IMR-90 (cell line): Measurements from ENCODE around the gene ANK3. TPM values are rescaled to one million over a fixed set of nuclear protein-coding genes. Genes with fewer than 3 reads are reported as not detected.

Source experiments
- ATAC-seq: fragments of 200-7000 bp; cut with Tn5 transposase; 2 replicates; pipeline ENCODE4 v1.9.1; 2020; ENCODE audit warnings: low read depth, mild to moderate bottlenecking, moderate library complexity
- BruUV-seq: library from RNA; stranded (reverse); fragments of 400-500 nt; replicated peaks from 2 replicates; lab custom pipeline; 2021; lab: Mats Ljungman, UMichigan
- CTCF ChIA-PET: fragments of 300-600 bp; formaldehyde crosslinking; extraction: SDS; loops from one replicate; lab custom pipeline; 2021; ENCODE audit warnings: antibody characterized with exemption; lab: Yijun Ruan, JAX
- POLR2A ChIA-PET: fragments of 300-600 bp; sonication (Branson Sonifier 250); formaldehyde crosslinking; loops from one replicate; lab custom pipeline; 2022; ENCODE audit warnings: antibody characterized with exemption; ENCODE audit not compliant: unreplicated experiment; lab: Charles Lee
- DNase-seq: peaks from one replicate; pipeline ENCODE4 v3.0.0; 2013
- H2AFZ ChIP-seq: replicated peaks from 2 replicates; pipeline ENCODE3; 2013; ENCODE audit warnings: low read length, mild to moderate bottlenecking; ENCODE audit not compliant: poor library complexity
- H2AK5ac ChIP-seq: 2 replicates; pipeline ENCODE4 v1.6.1; 2013; ENCODE audit warnings: low read depth, low read length, inconsistent platforms
- H2AK9ac ChIP-seq: replicated peaks from 2 replicates; pipeline ENCODE3; 2013; ENCODE audit warnings: mild to moderate bottlenecking, low read depth, low read length, moderate library complexity; ENCODE audit not compliant: poor library complexity
- H2BK120ac ChIP-seq: 2 replicates; pipeline ENCODE4 v1.6.1; 2013; ENCODE audit warnings: low read depth, low read length, inconsistent platforms
- H2BK15ac ChIP-seq: 3 replicates; pipeline ENCODE4 v1.6.1; 2013; ENCODE audit warnings: low read depth, low read length, inconsistent platforms
- H2BK20ac ChIP-seq: 2 replicates; pipeline ENCODE4 v1.6.1; 2013; ENCODE audit warnings: low read depth, mild to moderate bottlenecking, inconsistent platforms, low read length, moderate library complexity
- H2BK5ac ChIP-seq: 2 replicates; pipeline ENCODE4 v1.6.1; 2013; ENCODE audit warnings: mild to moderate bottlenecking, low read depth, low read length, inconsistent platforms; ENCODE audit not compliant: poor library complexity, severe bottlenecking
- H3K14ac ChIP-seq: replicated peaks from 2 replicates; pipeline ENCODE4 v1.6.1; 2013; ENCODE audit warnings: low read depth, low read length, inconsistent platforms
- H3K18ac ChIP-seq: 2 replicates; pipeline ENCODE4 v1.6.1; 2013; ENCODE audit warnings: low read depth, low read length, control low read depth
- H3K23ac ChIP-seq: 2 replicates; pipeline ENCODE4 v1.6.1; 2013; ENCODE audit warnings: low read depth, low read length, inconsistent platforms
- H3K27ac ChIP-seq: 2 replicates; pipeline ENCODE4 v1.5.1; 2013; ENCODE audit warnings: mild to moderate bottlenecking, control low read depth, low read length; ENCODE audit not compliant: insufficient read depth
- H3K27me3 ChIP-seq: 2 replicates; pipeline ENCODE4 v1.6.1; 2013; ENCODE audit warnings: low read length; ENCODE audit not compliant: control insufficient read depth, insufficient read depth
- H3K36me3 ChIP-seq: 2 replicates; pipeline ENCODE4 v1.6.1; 2013; ENCODE audit warnings: low read length, mixed read lengths; ENCODE audit not compliant: control insufficient read depth, insufficient read depth
- H3K4ac ChIP-seq: 2 replicates; pipeline ENCODE4 v1.6.1; 2013; ENCODE audit warnings: low read depth, low read length, inconsistent platforms
- H3K4me1 ChIP-seq: 2 replicates; pipeline ENCODE4 v1.6.1; 2013; ENCODE audit warnings: low read length, mixed read lengths; ENCODE audit not compliant: control insufficient read depth, insufficient read depth
- H3K4me2 ChIP-seq: 2 replicates; pipeline ENCODE4 v1.6.1; 2013; ENCODE audit warnings: low read depth, mild to moderate bottlenecking, control low read depth, low read length, moderate library complexity
- H3K4me3 ChIP-seq: 2 replicates; pipeline ENCODE4 v1.5.1; 2013; ENCODE audit warnings: low read depth, mild to moderate bottlenecking, control low read depth, low read length, moderate library complexity; ENCODE audit not compliant: insufficient read depth
- H3K56ac ChIP-seq: 2 replicates; pipeline ENCODE4 v1.6.1; 2013; ENCODE audit warnings: low read length, inconsistent platforms; ENCODE audit not compliant: insufficient read depth; ENCODE audit errors: extremely low read depth
- H3K79me1 ChIP-seq, 2 experiments: 2 replicates each; pipeline ENCODE4 v1.6.1; 2013; ENCODE audit warnings: low read length in 2 of 2, inconsistent platforms in 1 of 2, low read depth in 1 of 2
- H3K9ac ChIP-seq: 2 replicates; pipeline ENCODE4 v1.6.1; 2013; ENCODE audit warnings: low read depth, low read length, control low read depth
- H3K9me1 ChIP-seq: 2 replicates; pipeline ENCODE4 v1.6.1; 2013; ENCODE audit warnings: low read length, inconsistent platforms; ENCODE audit not compliant: insufficient read depth
- H3K9me3 ChIP-seq: 2 replicates; pipeline ENCODE4 v1.6.1; 2013; ENCODE audit warnings: low read length; ENCODE audit not compliant: control insufficient read depth, insufficient read depth
- H4K20me1 ChIP-seq: 2 replicates; pipeline ENCODE4 v1.6.1; 2013; ENCODE audit warnings: low read length, inconsistent platforms; ENCODE audit not compliant: insufficient read depth
- H4K5ac ChIP-seq: 2 replicates; pipeline ENCODE4 v1.6.1; 2013; ENCODE audit warnings: mild to moderate bottlenecking, low read depth, low read length, control low read depth
- H4K8ac ChIP-seq, 2 experiments: 2 replicates each; pipeline ENCODE4 v1.6.1; 2013; ENCODE audit warnings: low read depth in 2 of 2, low read length in 2 of 2, control low read depth in 1 of 2, inconsistent platforms in 1 of 2
- H4K91ac ChIP-seq: 2 replicates; pipeline ENCODE4 v1.6.1; 2013; ENCODE audit warnings: low read depth, low read length, inconsistent platforms; ENCODE audit not compliant: insufficient read depth
- BHLHE40 ChIP-seq: fragments of 150-350 bp; IDR thresholded peaks from 2 replicates; pipeline ENCODE4 v1.6.1; 2016; ENCODE audit warnings: mild to moderate bottlenecking, low read depth, low read length
- CEBPB ChIP-seq: IDR thresholded peaks from 2 replicates; pipeline ENCODE4 v1.6.1; 2012; ENCODE audit warnings: low read depth, low read length, improper control_type of control experiment
- WGBS, 2 experiments: methylation state at CpG; one replicate each; pipeline versions ENCODE4 v1.1.5 to v1.1.7; 2013; ENCODE audit warnings: missing lambda C conversion rate in 2 of 2; ENCODE audit not compliant: insufficient read length in 1 of 2; ENCODE audit errors: extremely low coverage in 2 of 2; 5-methylcytosine and 5-hydroxymethylcytosine counted together
- dilution Hi-C: fragments of 300-500 bp; cut with HindIII; formaldehyde crosslinking; loops from one replicate; pipeline ENCODE4 v1.14.3; 2018; ENCODE audit warnings: low sequenced_read_pairs; ENCODE audit not compliant: unreplicated experiment
- in situ Hi-C: fragments of 300-500 bp; cut with MboI; formaldehyde crosslinking; loops from 3 replicates; pipeline ENCODE4 v1.14.3; 2019; ENCODE audit warnings: low sequenced_read_pairs, inconsistent platforms, mixed read lengths
- intact Hi-C: fragments of 100-400 bp; cut with micrococcal nuclease; formaldehyde crosslinking; loops from 2 replicates; pipeline ENCODE4 v1.10.0; 2022
- polyA plus RNA-seq, 3 experiments: library from polyadenylated mRNA; depleted of rRNA; stranded (reverse); fragments of >200 nt; gene quantifications; 2 replicates each; pipeline ENCODE4 v1.2.3, GENCODE V29; 2012; ENCODE audit warnings: low replicate concordance in 1 of 3
- total RNA-seq: library from RNA; depleted of rRNA; stranded (reverse); fragments of >200 nt; gene quantifications from 2 replicates; pipeline ENCODE4 v1.2.3, GENCODE V29; 2012

Gene ANK3
- total and polyA plus RNA-seq, 2 of the 4 experiments (the other 2 are of a cell fraction) = 0.63 to 1.8 TPM

DNA sequence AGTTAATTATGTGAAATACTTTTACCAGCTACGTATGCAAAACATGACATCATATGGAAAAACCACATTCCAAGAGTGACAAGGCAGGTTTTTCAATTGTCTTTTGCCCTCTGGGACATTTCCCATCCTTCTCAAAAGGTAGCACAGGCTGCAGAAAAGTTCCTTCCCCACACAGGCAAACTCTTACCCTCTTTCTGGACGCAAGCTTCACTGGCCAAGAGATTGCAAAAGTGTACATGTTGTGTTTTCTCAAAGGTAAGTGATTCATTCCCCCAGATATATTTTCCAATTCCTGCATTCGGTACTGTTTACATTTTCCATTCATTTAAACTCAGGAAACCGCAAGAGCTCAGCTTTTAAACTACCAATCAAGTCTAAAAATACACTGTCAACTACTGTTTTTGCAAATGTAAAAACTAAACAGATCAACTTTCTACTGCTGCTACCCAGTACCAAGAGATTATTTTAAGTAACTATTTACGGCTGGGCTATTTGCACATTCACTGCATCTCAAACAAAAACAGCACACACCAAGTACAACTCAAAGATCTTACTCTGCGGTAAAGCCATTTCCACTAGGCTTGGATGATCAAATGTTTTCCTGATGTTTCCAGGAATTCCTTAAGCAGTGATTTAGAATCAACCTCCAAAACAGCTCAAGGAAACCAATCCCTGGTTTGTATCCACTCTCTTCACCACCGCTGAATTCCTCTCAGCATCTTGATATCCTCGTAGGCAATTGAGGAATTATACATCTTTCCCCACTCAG lies 249.7 kb downstream of the ANK3 start:
- POLR2A ChIA-PET = no interaction called here
- WGBS, 2 experiments = 0% methylated on average over 2 of the region's 8 CpGs; no CpG with 5 or more reads in 1 of the 2 experiments
- in situ Hi-C loops (no loop called here), intact Hi-C loops (no loop called here), dilution Hi-C loops (no loop called here)
- Histone ChIP-seq H3K36me3 (no peaks in the 10 kb centered on the region), H3K18ac (no peak overlapping the region), H4K5ac (no peak overlapping the region), H2BK5ac (no peak overlapping the region), H3K27me3 (peaks cover 2% of the 10 kb centered on the region), H3K27ac (no peak overlapping the region), H2AFZ (no peak overlapping the region), H2AK5ac (no peak overlapping the region), H3K9me1 (peaks cover 5% of the 10 kb centered on the region; the same call in 1 of the 2 replicates), H3K4me3 (no peak overlapping the region), H3K14ac (no peak overlapping the region), H4K91ac (no peak overlapping the region), H3K79me1 (no peaks in the 10 kb centered on the region), H4K8ac (no peak overlapping the region), H3K4ac (no peak overlapping the region), H2AK9ac (no peak overlapping the region), H2BK20ac (no peak overlapping the region), H2BK15ac (no peak overlapping the region), H3K4me2 (peak overlapping the region; percentile 49), H2BK120ac (0 out of 2 replicates have a peak overlapping the region, but pooled peaks have one; percentile 0), H4K20me1 (no peaks in the 10 kb centered on the region), H3K4me1 (peaks cover 6% of the 10 kb centered on the region; the same call in 1 of the 2 replicates), H3K9me3 (no peaks in the 10 kb centered on the region), H3K56ac (no peak overlapping the region), H3K9ac (no peak overlapping the region), H3K23ac (0 out of 2 replicates have a peak overlapping the region, but pooled peaks have one; percentile 35)
- TF ChIP-seq CEBPB (peak; percentile 66), BHLHE40 (no peak)
- CTCF ChIA-PET = interaction anchor here (0.6 to 1.1 kb wide), 2 partner anchors 46 to 64 kb away, joined by 3 to 5 read pairs; no protein-coding TSS in a partner anchor
- DNase-seq (peak; percentile 72), ATAC-seq (peak; percentile 81)
- no TSS peak for BruUV-seq
